Osteoblast (primary cell): ENCODE measurements around the gene AOPEP. TPM values are rescaled to one million over a fixed set of nuclear protein-coding genes. Genes with fewer than 3 reads are reported as not detected.
A peak's percentile ranks its signal among the peaks of the same experiment; 100 is the strongest.

Source experiments
- DNase-seq: peaks from one replicate; pipeline ENCODE4 v3.0.0; 2011; ENCODE audit warnings: low spot score, mixed read lengths; ENCODE audit not compliant: insufficient read length; ENCODE audit errors: missing footprints
- H2AFZ ChIP-seq: 2 replicates; pipeline ENCODE4 v1.6.0; 2011; ENCODE audit warnings: mild to moderate bottlenecking, low read length
- H3K27ac ChIP-seq: 2 replicates; pipeline ENCODE4 v1.5.1; 2011; ENCODE audit warnings: mild to moderate bottlenecking, low read depth, low read length, moderate library complexity
- H3K27me3 ChIP-seq: 2 replicates; pipeline ENCODE4 v1.6.0; 2012; ENCODE audit warnings: mild to moderate bottlenecking, control low read depth, inconsistent platforms, low read length, moderate library complexity; ENCODE audit not compliant: insufficient read depth
- H3K36me3 ChIP-seq: 2 replicates; pipeline ENCODE4 v1.5.1; 2011; ENCODE audit warnings: mild to moderate bottlenecking, low read length, control low read depth, moderate library complexity; ENCODE audit not compliant: insufficient read depth
- H3K4me1 ChIP-seq: 2 replicates; pipeline ENCODE4 v1.5.1; 2011; ENCODE audit warnings: mild to moderate bottlenecking, low read length, control low read depth, moderate library complexity; ENCODE audit not compliant: insufficient read depth
- H3K4me2 ChIP-seq: 2 replicates; pipeline ENCODE4 v1.6.0; 2011; ENCODE audit warnings: mild to moderate bottlenecking, low read length; ENCODE audit not compliant: insufficient read depth
- H3K4me3 ChIP-seq: fragments of 200-600 bp; sonication (generic); 3 replicates; pipeline ENCODE4 v1.5.1; 2012; ENCODE audit warnings: mild to moderate bottlenecking, low read length, inconsistent platforms; ENCODE audit not compliant: insufficient read depth
- H3K79me2 ChIP-seq: 2 replicates; pipeline ENCODE4 v1.6.0; 2012; ENCODE audit warnings: mild to moderate bottlenecking, low read length, control low read depth, inconsistent platforms; ENCODE audit not compliant: insufficient read depth
- H3K9me3 ChIP-seq: 2 replicates; pipeline ENCODE4 v1.5.1; 2011; ENCODE audit warnings: low read depth, low read length, control low read depth
- H4K20me1 ChIP-seq: 2 replicates; pipeline ENCODE4 v1.6.0; 2012; ENCODE audit warnings: mild to moderate bottlenecking, low read length, control low read depth; ENCODE audit not compliant: insufficient read depth
- CTCF ChIP-seq: IDR thresholded peaks from 2 replicates; pipeline ENCODE4 v1.5.1; 2011; ENCODE audit warnings: mild to moderate bottlenecking, low read depth, low read length, moderate library complexity; ENCODE audit errors: extremely low read depth
- total RNA-seq: library from RNA; depleted of rRNA; stranded (reverse); fragments of >200 nt; gene quantifications from 2 replicates; pipeline ENCODE4 v1.2.3, GENCODE V29; 2012

AOPEP gene
- total RNA-seq, 1 donor, result 131 TPM

GRCh38 chr9:94950040-94950578 is 223.6 kb downstream of the AOPEP start:
- H3K9me3 ChIP-seq, result no peaks in the 10 kb centered on the region

GRCh38 chr9:94950579-94951323 is 224.3 kb downstream of the AOPEP start:
- H3K9me3 ChIP-seq, result no peaks in the 10 kb centered on the region
- H3K27me3 ChIP-seq, result no peaks in the 10 kb centered on the region
- H3K4me2 ChIP-seq, result peak overlapping the region; percentile 17
- H3K27ac ChIP-seq, result no peak overlapping the region
- TF ChIP-seq CTCF, result no peak
- peaks cover 8% of the 10 kb centered on the region for H3K36me3 ChIP-seq
- no peaks in the 10 kb centered on the region for H3K79me2 ChIP-seq
- H3K4me1 ChIP-seq, result peaks cover 28% of the 10 kb centered on the region
- no peak overlapping the region for H3K4me3 ChIP-seq
- H4K20me1 ChIP-seq, result no peaks in the 10 kb centered on the region
- H2AFZ ChIP-seq, result no peak overlapping the region
- peak; percentile 76 for DNase-seq

More at GRCh38 chr9:94950040-94950578, 223.6 kb downstream of the AOPEP start:
- Histone ChIP-seq H3K4me1 (peaks cover 34% of the 10 kb centered on the region), H2AFZ (no peak overlapping the region), H3K4me2 (no peak overlapping the region), H3K27ac (no peak overlapping the region), H3K36me3 (peaks cover 3% of the 10 kb centered on the region), H3K79me2 (no peaks in the 10 kb centered on the region), H3K27me3 (no peaks in the 10 kb centered on the region), H3K4me3 (no peak overlapping the region), H4K20me1 (no peaks in the 10 kb centered on the region)
- TF ChIP-seq CTCF, result no peak
- no peak for DNase-seq

GRCh38 chr9:94951324-94952135 is 225.0 kb downstream of the AOPEP start:
- H3K4me2 ChIP-seq, result peak overlapping the region; percentile 17

More at GRCh38 chr9:94951324-94952135, 225.0 kb downstream of the AOPEP start:
- no peak overlapping the region for H2AFZ ChIP-seq
- no peak overlapping the region for H3K4me3 ChIP-seq
- peaks cover 15% of the 10 kb centered on the region for H3K36me3 ChIP-seq
- H3K79me2 ChIP-seq, result no peaks in the 10 kb centered on the region
- DNase-seq, result no peak
- H3K27ac ChIP-seq, result no peak overlapping the region
- H3K4me1 ChIP-seq, result peaks cover 21% of the 10 kb centered on the region
- TF ChIP-seq CTCF, result no peak
- no peaks in the 10 kb centered on the region for H3K27me3 ChIP-seq
- no peaks in the 10 kb centered on the region for H4K20me1 ChIP-seq
- H3K9me3 ChIP-seq, result no peaks in the 10 kb centered on the region
